GM23338 (cell line): ENCODE data around the gene ARMC9. TPM values are rescaled to one million over a fixed set of nuclear protein-coding genes. Genes with fewer than 3 reads are reported as not detected.
"Not testable (repeated sequence)": the region's sequence is repeated elsewhere in the genome, so short reads cannot be mapped to it uniquely, and the experiment has no call there.

Experiments used
- ATAC-seq: fragments of 200-7000 bp; cut with Tn5 transposase; 3 replicates; pipeline ENCODE4 v1.9.1; 2020
- DNase-seq: peaks from one replicate; pipeline ENCODE4 v3.0.0-alpha.2; 2015; ENCODE audit warnings: low spot score
- H2AFZ ChIP-seq: fragments of 200-600 bp; sonication (generic); 2 replicates; pipeline ENCODE4 v1.8.0; 2016; ENCODE audit warnings: antibody characterized with exemption, mild to moderate bottlenecking, moderate library complexity
- H3F3A ChIP-seq: fragments of 200-600 bp; sonication (generic); replicated peaks from 2 replicates; pipeline ENCODE4 v1.8.0; 2017; ENCODE audit warnings: antibody characterized with exemption, mixed run types, low read depth
- H3K27ac ChIP-seq: fragments of 200-600 bp; sonication (generic); 2 replicates; pipeline ENCODE4 v1.6.1; 2016; ENCODE audit warnings: low read depth
- H3K27me3 ChIP-seq: fragments of 200-600 bp; sonication (generic); 2 replicates; pipeline ENCODE4 v1.8.0; 2016; ENCODE audit warnings: mild to moderate bottlenecking, mixed run types, moderate library complexity; ENCODE audit not compliant: insufficient read depth
- H3K36me3 ChIP-seq: fragments of 200-600 bp; sonication (generic); 2 replicates; pipeline ENCODE4 v1.8.0; 2016; ENCODE audit warnings: mild to moderate bottlenecking; ENCODE audit not compliant: insufficient read depth
- H3K4me1 ChIP-seq: fragments of 200-600 bp; sonication (generic); 2 replicates; pipeline ENCODE4 v1.8.0; 2016; ENCODE audit warnings: mild to moderate bottlenecking, moderate library complexity; ENCODE audit not compliant: insufficient read depth
- H3K4me2 ChIP-seq: fragments of 200-600 bp; sonication (generic); 2 replicates; pipeline ENCODE4 v1.7.1; 2017; ENCODE audit warnings: mixed run types
- H3K4me3 ChIP-seq: fragments of 200-600 bp; sonication (generic); 2 replicates; pipeline ENCODE4 v1.6.1; 2016; ENCODE audit warnings: mixed run types
- H3K79me2 ChIP-seq: fragments of 200-600 bp; sonication (generic); replicated peaks from 2 replicates; pipeline ENCODE4 v1.8.0; 2017; ENCODE audit warnings: mild to moderate bottlenecking; ENCODE audit not compliant: insufficient read depth
- H3K9me2 ChIP-seq: fragments of 200-600 bp; sonication (generic); 2 replicates; pipeline ENCODE4 v1.8.0; 2017; ENCODE audit not compliant: insufficient read depth
- H4K20me1 ChIP-seq: fragments of 200-600 bp; sonication (generic); replicated peaks from 2 replicates; pipeline ENCODE4 v1.8.0; 2017; ENCODE audit warnings: mild to moderate bottlenecking; ENCODE audit not compliant: insufficient read depth
- H3K27ac Mint-ChIP-seq: 2 replicates; pipeline ENCODE4 v1.8.0; 2020; ENCODE audit warnings: inconsistent platforms, mild to moderate bottlenecking, moderate library complexity, mixed read lengths
- H3K27me3 Mint-ChIP-seq: 3 replicates; pipeline ENCODE4 v1.8.0; 2022; ENCODE audit warnings: low read depth, mild to moderate bottlenecking, moderate library complexity, mixed read lengths, inconsistent platforms; ENCODE audit not compliant: insufficient read depth, poor library complexity
- H3K36me3 Mint-ChIP-seq: 3 replicates; pipeline ENCODE4 v1.8.0; 2021; ENCODE audit warnings: low read depth, mild to moderate bottlenecking, inconsistent platforms, moderate library complexity, mixed read lengths
- H3K4me1 Mint-ChIP-seq: 3 replicates; pipeline ENCODE4 v1.8.0; 2020; ENCODE audit warnings: mild to moderate bottlenecking, inconsistent platforms, mixed read lengths
- H3K4me3 Mint-ChIP-seq: 3 replicates; pipeline ENCODE4 v1.8.0; 2021; ENCODE audit warnings: moderate library complexity, mild to moderate bottlenecking, inconsistent platforms, mixed read lengths
- H3K9me3 Mint-ChIP-seq: 3 replicates; pipeline ENCODE4 v1.8.0; 2020; ENCODE audit warnings: moderate library complexity, mild to moderate bottlenecking, inconsistent platforms, mixed read lengths
- CREB1 ChIP-seq: fragments of 250-450 bp; sonication (Bioruptor Pico); IDR thresholded peaks from 2 replicates; pipeline ENCODE4 v1.5.0; 2020; ENCODE audit warnings: low read depth, mild to moderate bottlenecking, moderate library complexity
- CTCF ChIP-seq, 2 experiments: fragments of 200-600 bp in 1 of 2; sonication (generic) in 1 of 2; conservative IDR thresholded peaks; 2 replicates each; pipeline versions ENCODE4 v1.5.1 to v1.6.1; 2016 to 2017; ENCODE audit warnings: antibody characterized with exemption in 2 of 2, low read depth in 2 of 2, mild to moderate bottlenecking in 2 of 2, moderate library complexity in 1 of 2
- ETS1 ChIP-seq: IDR thresholded peaks from 2 replicates; pipeline ENCODE4 v1.6.1; 2016; ENCODE audit warnings: antibody characterized with exemption
- EZH2 ChIP-seq: fragments of 200-600 bp; sonication (generic); IDR thresholded peaks from one replicate; pipeline ENCODE4 v1.8.0; 2017; ENCODE audit warnings: antibody characterized with exemption, mild to moderate bottlenecking, low read depth; ENCODE audit not compliant: unreplicated experiment
- EZH2phosphoT487 ChIP-seq: fragments of 200-600 bp; sonication (generic); IDR thresholded peaks from one replicate; pipeline ENCODE4 v1.8.1; 2018; ENCODE audit warnings: antibody characterized with exemption; ENCODE audit not compliant: unreplicated experiment
- JUNB ChIP-seq: IDR thresholded peaks from one replicate; pipeline ENCODE4 v1.6.1; 2016; ENCODE audit warnings: antibody characterized with exemption; ENCODE audit not compliant: unreplicated experiment
- NANOG ChIP-seq: IDR thresholded peaks from 2 replicates; pipeline ENCODE4 v1.6.1; 2016; ENCODE audit warnings: antibody characterized with exemption, borderline replicate concordance
- POLR2AphosphoS5 ChIP-seq: IDR thresholded peaks from 2 replicates; pipeline ENCODE4 v1.6.1; 2016; ENCODE audit warnings: antibody characterized with exemption, low read depth
- REST ChIP-seq: IDR thresholded peaks from one replicate; pipeline ENCODE4 v1.6.1; 2018; ENCODE audit warnings: antibody characterized with exemption; ENCODE audit not compliant: unreplicated experiment
- ZNF114 ChIP-seq: fragments of 250-450 bp; sonication (Bioruptor Pico); IDR thresholded peaks from 2 replicates; pipeline ENCODE4 v1.5.0; 2020; ENCODE audit warnings: mild to moderate bottlenecking, moderate library complexity
- ZNF331 ChIP-seq: fragments of 250-450 bp; sonication (Bioruptor Pico); IDR thresholded peaks from 2 replicates; pipeline ENCODE4 v1.5.0; 2020; ENCODE audit warnings: low read depth, mild to moderate bottlenecking, moderate library complexity
- polyA plus RNA-seq: library from polyadenylated mRNA; unstranded; fragments of >200 nt; fragmentation: Nextera tagmentation; extraction: Ambion mirVana; gene quantifications from 2 replicates; pipeline ENCODE4 v1.2.1, GENCODE V29; 2016
- total RNA-seq: library from RNA; depleted of rRNA; stranded (reverse); fragments of >200 nt; shearing (Covaris generic); gene quantifications from 2 replicates; pipeline ENCODE4 v1.2.3, GENCODE V29; 2014

ARMC9 gene
- total and polyA plus RNA-seq, 2 experiments from 2014 or later = 29.2 to 56.0 TPM

GRCh38 chr2:231250698-231251097 is 52.3 kb downstream of the ARMC9 start (continued):
- TF ChIP-seq REST (no peak), EZH2 (no peak), ZNF331 (no peak), JUNB (no peak)

- H3K4me1 Mint-ChIP-seq, DNase-seq, H3K79me2 ChIP-seq, H3K4me3 ChIP-seq, ATAC-seq, H3K4me1 ChIP-seq, H3F3A ChIP-seq, H3K27me3 Mint-ChIP-seq, H3K9me2 ChIP-seq, H4K20me1 ChIP-seq, H3K9me3 Mint-ChIP-seq, H3K36me3 ChIP-seq, H3K4me2 ChIP-seq, H2AFZ ChIP-seq, H3K27me3 ChIP-seq, H3K27ac ChIP-seq, H3K27ac Mint-ChIP-seq, H3K4me3 Mint-ChIP-seq: not testable (repeated sequence)
- H3K36me3 Mint-ChIP-seq = peaks cover 20% of the 10 kb centered on the region
Observed at GRCh38 chr2:231253292-231253691, 54.9 kb downstream of the ARMC9 start.

- Histone ChIP-seq H3K4me2 (no peak overlapping the region), H3K27ac (no peak overlapping the region), H3K36me3 (no peaks in the 10 kb centered on the region), H3K9me2 (no peaks in the 10 kb centered on the region), H4K20me1 (no peaks in the 10 kb centered on the region; the same call in 1 of the 2 replicates), H3K4me1 (no peaks in the 10 kb centered on the region), H2AFZ (no peak overlapping the region), H3K79me2 (no peaks in the 10 kb centered on the region), H3K27me3 (no peaks in the 10 kb centered on the region), H3K4me3 (no peak overlapping the region), H3F3A (no peaks in the 10 kb centered on the region; the same call in 1 of the 2 replicates)
- no peaks in the 10 kb centered on the region for H3K27me3 Mint-ChIP-seq
- no peaks in the 10 kb centered on the region for H3K9me3 Mint-ChIP-seq
- H3K4me3 Mint-ChIP-seq = no peak overlapping the region
- ATAC-seq = no peak
- peaks cover 6% of the 10 kb centered on the region for H3K4me1 Mint-ChIP-seq
- DNase-seq = no peak
- H3K27ac Mint-ChIP-seq = no peak overlapping the region
- H3K36me3 Mint-ChIP-seq = peaks cover 20% of the 10 kb centered on the region
- TF ChIP-seq ETS1 (no peak), ZNF331 (no peak), CREB1 (CRISPR knock-in tag) (no peak), REST (no peak), JUNB (no peak), ZNF114 (CRISPR knock-in tag) (no peak), NANOG (no peak), EZH2phosphoT487 (no peak), POLR2AphosphoS5 (no peak), EZH2 (no peak), CTCF (conservative IDR thresholded peaks at IDR 0.05; ENCODE audit: low read depth in 2 of 2) (no peak)
Observed at GRCh38 chr2:231256494-231256893, 58.1 kb downstream of the ARMC9 start.
